Spleen (tissue), 7 donors: Measurements from ENCODE around the gene ZKSCAN1.

Experiments used
- CTCF ChIP-seq, 11 experiments: fragments of 200-600 bp in 7 of 11; fragments of 450-650 bp in 4 of 11; sonication (generic) in 4 of 11; IDR thresholded peaks in 8 of 11; conservative IDR thresholded peaks in 3 of 11; 1 replicate in 7 of 11; 2 replicates in 4 of 11; pipeline versions ENCODE4 v1.4.0 to v1.8.0; 2016 to 2021; ENCODE audit warnings: antibody characterized with exemption in 11 of 11, inconsistent platforms in 4 of 11, mild to moderate bottlenecking in 1 of 11
- POLR2A ChIP-seq, 3 donors: fragments of 450-650 bp; IDR thresholded peaks; one replicate each; pipeline ENCODE4 v1.5.1; 2017; ENCODE audit warnings: antibody characterized with exemption in 3 of 3, mild to moderate bottlenecking in 1 of 3
- POLR2AphosphoS5 ChIP-seq, 3 donors: sonication (generic); formaldehyde crosslinking; IDR thresholded peaks; one replicate each; pipeline ENCODE4 v1.5.1; 2017; ENCODE audit warnings: antibody characterized with exemption in 3 of 3
- donor health status: DM: no; HTN: no; CAD: no; lungs with moderate emphysema.
- donor health status: DM: no; HTN: no; CAD: no.
- donor health status: DM: no; HTN: no; CAD: no.

GRCh38 chr7:100071018-100071723, 55.8 kb downstream of the ZKSCAN1 start:
- TF ChIP-seq CTCF (IDR thresholded peaks at IDR 0.05 in 8 of 11, conservative IDR thresholded peaks at IDR 0.05 in 3 of 11): no peak
- TF ChIP-seq POLR2A (IDR thresholded peaks at IDR 0.05): no peak
- TF ChIP-seq POLR2AphosphoS5 (IDR thresholded peaks at IDR 0.05): no peak
